Fibroblast of the conjunctiva (primary cell): Measurements from ENCODE around the gene RAI2.
"Not testable (repeated sequence)": the region's sequence is repeated elsewhere in the genome, so short reads cannot be mapped to it uniquely, and the experiment has no call there.

ENCODE experiments used
- DNase-seq: peaks from one replicate; pipeline ENCODE4 v3.0.0-alpha.2; 2010; ENCODE audit warnings: low read depth

The RAI2 gene

GRCh38 chrX:17786554-17787347 lies 74.3 kb downstream of the RAI2 start:
- not testable (repeated sequence) for DNase-seq

- DNase-seq: no peak
Measured at GRCh38 chrX:17779434-17779833, 81.7 kb downstream of the RAI2 start.

DNA sequence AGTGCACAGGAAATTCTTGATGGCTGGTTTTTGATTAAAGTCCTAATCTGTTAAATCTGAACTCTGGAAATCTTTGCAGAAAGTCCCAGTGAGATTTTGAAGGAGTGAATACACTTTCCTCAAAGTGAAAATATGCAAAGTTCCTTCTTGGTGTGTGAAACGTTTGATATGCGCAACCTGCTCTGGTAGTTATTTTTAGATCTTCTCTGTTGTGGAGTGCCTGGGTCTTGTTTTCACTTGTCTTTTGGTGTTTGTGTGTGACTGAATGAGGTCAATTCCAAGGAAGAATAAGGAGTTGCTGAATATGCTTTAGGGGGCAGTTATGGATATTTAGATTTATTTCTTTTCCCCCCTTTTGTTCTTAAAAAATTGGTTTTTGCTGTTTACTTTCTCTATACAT lies 82.1 kb downstream of the RAI2 start:
- no peak for DNase-seq

GRCh38 chrX:17774053-17774452 lies 87.0 kb downstream of the RAI2 start:
- DNase-seq: no peak

DNA sequence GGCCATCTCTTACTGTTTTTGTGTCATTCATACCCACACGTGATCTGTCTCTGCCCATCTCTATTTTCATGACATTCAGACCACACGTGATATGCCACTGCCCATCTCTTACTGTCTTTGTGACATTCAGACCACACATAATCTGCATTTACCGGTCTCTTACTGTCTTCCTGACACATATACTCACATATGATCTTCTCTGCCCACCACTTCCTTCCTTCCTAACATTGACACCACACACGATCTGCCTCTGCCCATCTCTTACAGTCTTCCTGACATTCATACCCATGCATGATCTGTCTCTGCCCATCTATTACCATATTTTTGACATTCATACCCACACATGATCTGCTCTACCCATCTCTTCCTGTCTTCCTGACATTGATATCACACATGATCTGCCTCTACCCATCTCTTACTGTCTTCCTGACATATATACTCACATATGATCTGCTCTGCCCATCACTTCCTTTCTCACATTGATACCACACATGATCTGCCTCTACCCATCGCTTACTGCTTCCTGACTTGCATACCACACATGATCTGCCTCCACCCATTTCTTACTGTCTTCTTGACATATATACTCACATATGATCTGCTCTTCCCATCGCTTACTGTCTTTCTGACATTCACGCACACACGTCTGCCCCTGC lies 87.7 kb downstream of the RAI2 start:
- DNase-seq: no peak

DNA sequence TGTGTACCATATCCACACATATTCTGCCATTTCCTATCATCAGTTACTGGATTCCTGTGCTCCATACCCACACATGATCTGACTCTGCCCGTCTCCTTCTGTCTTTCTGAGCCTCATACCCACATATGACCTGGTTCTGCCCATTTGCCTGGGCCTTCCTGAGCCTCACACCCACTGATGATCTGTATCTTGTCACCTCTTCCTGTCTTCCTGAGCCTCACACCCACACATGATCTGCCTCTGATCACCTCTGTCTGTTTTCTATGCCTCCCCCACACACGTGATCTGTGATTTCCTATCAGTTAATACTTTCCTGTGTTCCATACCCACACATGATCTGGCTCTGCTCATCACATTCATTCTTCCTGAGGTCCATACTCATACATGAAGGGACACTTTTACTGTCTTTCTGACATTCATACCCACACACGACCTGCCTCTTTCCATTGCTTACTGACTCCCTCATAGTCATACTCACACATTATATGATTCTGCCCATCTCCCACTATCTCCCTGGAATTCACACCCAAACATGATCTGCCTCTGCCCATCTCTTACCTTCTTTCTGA lies 91.3 kb downstream of the RAI2 start:
- DNase-seq: no peak

- no peak for DNase-seq
Measured at GRCh38 chrX:17768997-17769396, 92.1 kb downstream of the RAI2 start.

GRCh38 chrX:17767734-17768133 lies 93.4 kb downstream of the RAI2 start:
- DNase-seq: no peak

GRCh38 chrX:17759990-17760389 lies 101.1 kb downstream of the RAI2 start:
- no peak for DNase-seq

GRCh38 chrX:17758382-17758781 lies 102.7 kb downstream of the RAI2 start:
- DNase-seq: no peak

DNA sequence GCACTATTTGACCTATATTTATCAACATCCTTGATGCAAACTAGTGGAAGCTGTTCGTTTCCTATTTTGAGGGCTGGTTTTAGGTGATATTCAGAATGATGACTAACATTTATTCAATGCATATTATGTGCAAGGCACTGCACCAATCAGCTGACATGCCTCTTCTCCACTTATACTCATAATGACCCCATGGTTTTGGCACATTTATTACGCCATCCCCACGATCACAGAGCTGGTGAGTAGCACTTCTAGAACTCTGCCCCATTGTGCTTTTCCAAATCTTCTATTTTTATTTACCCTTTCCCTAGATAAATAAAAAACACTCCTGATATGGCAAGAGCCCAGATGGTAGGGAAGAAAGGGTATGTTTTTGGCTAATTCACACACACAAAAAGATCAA lies 110.7 kb downstream of the RAI2 start:
- no peak for DNase-seq
